ENCODE results near the gene PLAAT3.
"Not testable (repeated sequence)": the region's sequence is repeated elsewhere in the genome, so short reads cannot be mapped to it uniquely, and the experiment has no call there.

Gene PLAAT3

DNA sequence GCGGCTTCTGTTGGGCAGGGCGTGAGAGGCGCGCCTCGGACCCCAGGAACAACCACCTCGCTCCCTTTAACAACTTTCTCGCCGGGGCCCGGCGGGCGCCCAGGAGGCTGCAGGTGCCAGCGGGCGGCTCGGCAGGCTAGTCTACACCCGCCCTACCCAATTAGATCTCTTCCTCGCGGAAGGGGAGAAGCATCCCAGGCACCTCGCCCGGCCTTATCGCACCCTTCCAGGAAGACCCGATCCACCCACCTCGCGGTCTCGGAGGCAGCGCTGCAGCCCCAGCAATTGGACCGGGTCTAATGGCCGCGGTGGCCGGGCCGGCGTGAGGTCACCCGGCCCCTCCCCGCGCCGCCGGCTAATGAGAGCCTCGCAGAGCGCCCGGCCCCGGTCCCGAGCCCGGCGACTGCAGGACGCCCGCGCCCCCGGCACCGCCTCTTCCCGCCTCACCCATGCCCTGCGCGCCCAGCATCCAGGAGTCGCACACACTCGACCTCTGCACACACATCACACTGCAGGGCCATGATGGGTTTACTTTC lies at the start of gene PLAAT3:
Gene PLAAT3, minus strand, starts transcription at position 298 of the 536 bp plus-strand sequence. CDS start 419 bp downstream, outside the sequence.
- no peak for DNase-seq (ENCODE audit: low read depth)
- no peak for TF ChIP-seq CTCF (IDR thresholded peaks at IDR 0.05; ENCODE audit: low read depth, low read length, missing control alignments)
- H3K4me3 ChIP-seq (ENCODE audit: low read depth, low read length), result peak within 1 kb of the TSS; percentile 54

DNA sequence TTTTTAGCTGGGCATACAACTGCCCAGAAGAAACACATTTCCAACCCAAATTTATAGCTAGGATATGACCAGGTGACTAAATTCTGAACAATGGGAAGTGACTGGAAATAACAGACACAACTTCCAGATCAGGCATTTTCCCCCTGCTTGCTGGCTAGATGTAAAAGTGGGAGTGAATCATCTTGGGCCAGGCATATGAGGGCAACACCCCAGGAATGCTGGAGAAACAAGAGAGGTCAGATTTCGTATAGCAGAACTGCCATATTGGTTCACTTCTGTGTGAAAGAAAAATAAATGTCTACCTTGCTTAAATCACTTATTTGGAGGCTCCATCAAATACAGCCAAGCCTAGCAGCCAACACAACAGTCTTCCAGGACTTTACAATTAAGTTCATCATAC lies 49.6 kb upstream of the PLAAT3 start:
- no peak for TF ChIP-seq CTCF (IDR thresholded peaks at IDR 0.05; ENCODE audit: low read depth, low read length, missing control alignments)
- no peak overlapping the region for H3K4me3 ChIP-seq (ENCODE audit: low read depth, low read length)
- no peak for DNase-seq (ENCODE audit: low read depth)

- no peak overlapping the region for H3K4me3 ChIP-seq (ENCODE audit: low read depth, low read length)
- no peak for DNase-seq (ENCODE audit: low read depth)
- no peak for TF ChIP-seq CTCF (IDR thresholded peaks at IDR 0.05; ENCODE audit: low read depth, low read length, missing control alignments)
Measured at GRCh38 chr11:63660972-63661371, 46.7 kb upstream of the PLAAT3 start.

DNA sequence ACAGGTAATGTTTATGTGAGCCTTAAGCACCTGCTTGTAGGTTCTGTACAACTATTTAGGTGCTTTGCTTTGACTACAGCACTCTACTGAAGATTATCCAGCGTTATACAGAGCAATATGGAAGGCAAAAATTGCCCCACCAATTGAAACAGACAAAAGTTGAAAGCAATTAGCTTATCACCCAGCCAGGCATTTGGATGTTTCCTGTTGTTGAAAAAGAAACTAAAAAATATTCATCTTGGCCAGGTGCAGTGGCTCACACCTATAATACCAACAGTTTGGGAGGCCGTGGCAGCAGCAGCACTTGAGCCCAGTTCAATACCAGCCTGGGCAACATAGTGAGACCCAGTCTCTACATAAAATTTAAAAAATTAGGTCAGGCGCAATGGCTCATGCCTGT lies 38.4 kb upstream of the PLAAT3 start:
- no peak for TF ChIP-seq CTCF (IDR thresholded peaks at IDR 0.05; ENCODE audit: low read depth, low read length, missing control alignments)
- no peak for DNase-seq (ENCODE audit: low read depth)
- no peak overlapping the region for H3K4me3 ChIP-seq (ENCODE audit: low read depth, low read length)

DNA sequence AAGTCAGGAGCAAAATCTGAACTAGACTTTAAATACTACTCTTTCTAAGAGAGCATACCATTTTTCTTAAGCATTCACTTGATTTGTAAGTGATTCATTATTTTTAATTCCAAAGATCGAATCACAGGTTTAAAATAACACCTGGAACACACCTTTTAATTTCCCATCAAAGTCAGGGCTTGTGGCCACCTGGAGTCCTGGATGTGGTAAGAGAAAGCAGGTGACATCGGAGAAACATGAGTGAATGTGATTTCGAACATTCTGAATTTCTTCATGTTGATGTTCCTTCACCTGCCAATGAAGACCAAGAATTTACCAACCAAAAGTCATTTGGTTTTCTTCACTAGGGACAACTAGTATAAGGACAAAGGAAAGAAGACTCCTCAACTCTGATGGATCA lies 29.0 kb upstream of the PLAAT3 start:
- H3K4me3 ChIP-seq (ENCODE audit: low read depth, low read length), result no peak overlapping the region
- no peak for TF ChIP-seq CTCF (IDR thresholded peaks at IDR 0.05; ENCODE audit: low read depth, low read length, missing control alignments)
- DNase-seq (ENCODE audit: low read depth), result no peak

DNA sequence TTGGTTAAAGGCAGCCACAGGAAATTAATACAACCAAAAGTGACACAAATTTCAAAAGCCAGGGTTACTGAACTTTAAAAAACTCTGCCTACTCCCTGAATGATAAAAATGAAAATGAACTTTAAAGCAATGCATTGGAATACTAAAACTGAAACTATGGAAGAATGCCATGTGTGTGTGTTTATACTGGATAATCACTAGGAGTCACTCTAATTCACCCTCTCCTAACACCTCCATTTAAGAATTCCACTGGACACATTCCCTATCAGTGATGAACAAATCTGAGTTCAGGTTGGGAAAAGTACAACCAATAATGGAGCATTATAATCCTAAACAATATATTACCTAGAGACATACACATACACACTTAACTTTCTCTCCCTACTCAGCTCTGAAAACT lies 27.5 kb upstream of the PLAAT3 start:
- TF ChIP-seq CTCF (IDR thresholded peaks at IDR 0.05; ENCODE audit: low read depth, low read length, missing control alignments), result no peak
- no peak for DNase-seq (ENCODE audit: low read depth)
- no peak overlapping the region for H3K4me3 ChIP-seq (ENCODE audit: low read depth, low read length)

GRCh38 chr11:63639199-63639832 lies 25.1 kb upstream of the PLAAT3 start:
- no peak for DNase-seq (ENCODE audit: low read depth)

GRCh38 chr11:63638436-63638835 lies 24.2 kb upstream of the PLAAT3 start:
- DNase-seq (ENCODE audit: low read depth); H3K4me3 ChIP-seq (ENCODE audit: low read depth, low read length): not testable (repeated sequence)

More at GRCh38 chr11:63639199-63639832, 25.1 kb upstream of the PLAAT3 start:
- H3K4me3 ChIP-seq (ENCODE audit: low read depth, low read length), result no peak overlapping the region
- peak; percentile 19 for TF ChIP-seq CTCF (IDR thresholded peaks at IDR 0.05; ENCODE audit: low read depth, low read length, missing control alignments)

Data from GM12864 (cell line).